GM23338 (cell line): ENCODE data around the gene MAP6D1. TPM values are rescaled to one million over a fixed set of nuclear protein-coding genes. Genes with fewer than 3 reads are reported as not detected.

Source experiments
- ATAC-seq: fragments of 200-7000 bp; cut with Tn5 transposase; 3 replicates; pipeline ENCODE4 v1.9.1; 2020
- DNase-seq: peaks from one replicate; pipeline ENCODE4 v3.0.0-alpha.2; 2015; ENCODE audit warnings: low spot score
- H2AFZ ChIP-seq: fragments of 200-600 bp; sonication (generic); 2 replicates; pipeline ENCODE4 v1.8.0; 2016; ENCODE audit warnings: antibody characterized with exemption, mild to moderate bottlenecking, moderate library complexity
- H3F3A ChIP-seq: fragments of 200-600 bp; sonication (generic); replicated peaks from 2 replicates; pipeline ENCODE4 v1.8.0; 2017; ENCODE audit warnings: antibody characterized with exemption, mixed run types, low read depth
- H3K27ac ChIP-seq: fragments of 200-600 bp; sonication (generic); 2 replicates; pipeline ENCODE4 v1.6.1; 2016; ENCODE audit warnings: low read depth
- H3K27me3 ChIP-seq: fragments of 200-600 bp; sonication (generic); 2 replicates; pipeline ENCODE4 v1.8.0; 2016; ENCODE audit warnings: mild to moderate bottlenecking, mixed run types, moderate library complexity; ENCODE audit not compliant: insufficient read depth
- H3K36me3 ChIP-seq: fragments of 200-600 bp; sonication (generic); 2 replicates; pipeline ENCODE4 v1.8.0; 2016; ENCODE audit warnings: mild to moderate bottlenecking; ENCODE audit not compliant: insufficient read depth
- H3K4me1 ChIP-seq: fragments of 200-600 bp; sonication (generic); 2 replicates; pipeline ENCODE4 v1.8.0; 2016; ENCODE audit warnings: mild to moderate bottlenecking, moderate library complexity; ENCODE audit not compliant: insufficient read depth
- H3K4me2 ChIP-seq: fragments of 200-600 bp; sonication (generic); 2 replicates; pipeline ENCODE4 v1.7.1; 2017; ENCODE audit warnings: mixed run types
- H3K4me3 ChIP-seq: fragments of 200-600 bp; sonication (generic); 2 replicates; pipeline ENCODE4 v1.6.1; 2016; ENCODE audit warnings: mixed run types
- H3K79me2 ChIP-seq: fragments of 200-600 bp; sonication (generic); replicated peaks from 2 replicates; pipeline ENCODE4 v1.8.0; 2017; ENCODE audit warnings: mild to moderate bottlenecking; ENCODE audit not compliant: insufficient read depth
- H3K9me2 ChIP-seq: fragments of 200-600 bp; sonication (generic); 2 replicates; pipeline ENCODE4 v1.8.0; 2017; ENCODE audit not compliant: insufficient read depth
- H4K20me1 ChIP-seq: fragments of 200-600 bp; sonication (generic); replicated peaks from 2 replicates; pipeline ENCODE4 v1.8.0; 2017; ENCODE audit warnings: mild to moderate bottlenecking; ENCODE audit not compliant: insufficient read depth
- H3K27ac Mint-ChIP-seq: 2 replicates; pipeline ENCODE4 v1.8.0; 2020; ENCODE audit warnings: inconsistent platforms, mild to moderate bottlenecking, moderate library complexity, mixed read lengths
- H3K27me3 Mint-ChIP-seq: 3 replicates; pipeline ENCODE4 v1.8.0; 2022; ENCODE audit warnings: low read depth, mild to moderate bottlenecking, moderate library complexity, mixed read lengths, inconsistent platforms; ENCODE audit not compliant: insufficient read depth, poor library complexity
- H3K36me3 Mint-ChIP-seq: 3 replicates; pipeline ENCODE4 v1.8.0; 2021; ENCODE audit warnings: low read depth, mild to moderate bottlenecking, inconsistent platforms, moderate library complexity, mixed read lengths
- H3K4me1 Mint-ChIP-seq: 3 replicates; pipeline ENCODE4 v1.8.0; 2020; ENCODE audit warnings: mild to moderate bottlenecking, inconsistent platforms, mixed read lengths
- H3K4me3 Mint-ChIP-seq: 3 replicates; pipeline ENCODE4 v1.8.0; 2021; ENCODE audit warnings: moderate library complexity, mild to moderate bottlenecking, inconsistent platforms, mixed read lengths
- H3K9me3 Mint-ChIP-seq: 3 replicates; pipeline ENCODE4 v1.8.0; 2020; ENCODE audit warnings: moderate library complexity, mild to moderate bottlenecking, inconsistent platforms, mixed read lengths
- CREB1 ChIP-seq: fragments of 250-450 bp; sonication (Bioruptor Pico); IDR thresholded peaks from 2 replicates; pipeline ENCODE4 v1.5.0; 2020; ENCODE audit warnings: low read depth, mild to moderate bottlenecking, moderate library complexity
- EZH2 ChIP-seq: fragments of 200-600 bp; sonication (generic); IDR thresholded peaks from one replicate; pipeline ENCODE4 v1.8.0; 2017; ENCODE audit warnings: antibody characterized with exemption, mild to moderate bottlenecking, low read depth; ENCODE audit not compliant: unreplicated experiment
- EZH2phosphoT487 ChIP-seq: fragments of 200-600 bp; sonication (generic); IDR thresholded peaks from one replicate; pipeline ENCODE4 v1.8.1; 2018; ENCODE audit warnings: antibody characterized with exemption; ENCODE audit not compliant: unreplicated experiment
- JUNB ChIP-seq: IDR thresholded peaks from one replicate; pipeline ENCODE4 v1.6.1; 2016; ENCODE audit warnings: antibody characterized with exemption; ENCODE audit not compliant: unreplicated experiment
- NANOG ChIP-seq: IDR thresholded peaks from 2 replicates; pipeline ENCODE4 v1.6.1; 2016; ENCODE audit warnings: antibody characterized with exemption, borderline replicate concordance
- POLR2AphosphoS5 ChIP-seq: IDR thresholded peaks from 2 replicates; pipeline ENCODE4 v1.6.1; 2016; ENCODE audit warnings: antibody characterized with exemption, low read depth
- STAT1 ChIP-seq: IDR thresholded peaks from one replicate; pipeline ENCODE4 v1.6.1; 2016; ENCODE audit warnings: antibody characterized with exemption; ENCODE audit not compliant: unreplicated experiment
- ZNF114 ChIP-seq: fragments of 250-450 bp; sonication (Bioruptor Pico); IDR thresholded peaks from 2 replicates; pipeline ENCODE4 v1.5.0; 2020; ENCODE audit warnings: mild to moderate bottlenecking, moderate library complexity
- ZNF331 ChIP-seq: fragments of 250-450 bp; sonication (Bioruptor Pico); IDR thresholded peaks from 2 replicates; pipeline ENCODE4 v1.5.0; 2020; ENCODE audit warnings: low read depth, mild to moderate bottlenecking, moderate library complexity
- polyA plus RNA-seq: library from polyadenylated mRNA; unstranded; fragments of >200 nt; fragmentation: Nextera tagmentation; extraction: Ambion mirVana; gene quantifications from 2 replicates; pipeline ENCODE4 v1.2.1, GENCODE V29; 2016
- total RNA-seq: library from RNA; depleted of rRNA; stranded (reverse); fragments of >200 nt; shearing (Covaris generic); gene quantifications from 2 replicates; pipeline ENCODE4 v1.2.3, GENCODE V29; 2014
- TF ChIP-seq, protein P1 (sequence below): IDR thresholded peaks from 2 replicates; pipeline ENCODE4 v1.6.1; 2016; ENCODE audit warnings: antibody characterized with exemption
- TF ChIP-seq, protein P2 (sequence below), 2 experiments: fragments of 200-600 bp in 1 of 2; sonication (generic) in 1 of 2; conservative IDR thresholded peaks; 2 replicates each; pipeline versions ENCODE4 v1.5.1 to v1.6.1; 2016 to 2017; ENCODE audit warnings: antibody characterized with exemption in 2 of 2, low read depth in 2 of 2, mild to moderate bottlenecking in 2 of 2, moderate library complexity in 1 of 2
- TF ChIP-seq, protein P3 (sequence below): fragments of 250-450 bp; sonication (Bioruptor Pico); IDR thresholded peaks from 2 replicates; pipeline ENCODE4 v1.5.0; 2020; ENCODE audit warnings: mild to moderate bottlenecking, moderate library complexity
- TF ChIP-seq, protein P4 (sequence below): IDR thresholded peaks from one replicate; pipeline ENCODE4 v1.6.1; 2018; ENCODE audit warnings: antibody characterized with exemption; ENCODE audit not compliant: unreplicated experiment

MAP6D1 gene
- total and polyA plus RNA-seq, 2 experiments from 2014 or later = 2.6 to 8.2 TPM

DNA sequence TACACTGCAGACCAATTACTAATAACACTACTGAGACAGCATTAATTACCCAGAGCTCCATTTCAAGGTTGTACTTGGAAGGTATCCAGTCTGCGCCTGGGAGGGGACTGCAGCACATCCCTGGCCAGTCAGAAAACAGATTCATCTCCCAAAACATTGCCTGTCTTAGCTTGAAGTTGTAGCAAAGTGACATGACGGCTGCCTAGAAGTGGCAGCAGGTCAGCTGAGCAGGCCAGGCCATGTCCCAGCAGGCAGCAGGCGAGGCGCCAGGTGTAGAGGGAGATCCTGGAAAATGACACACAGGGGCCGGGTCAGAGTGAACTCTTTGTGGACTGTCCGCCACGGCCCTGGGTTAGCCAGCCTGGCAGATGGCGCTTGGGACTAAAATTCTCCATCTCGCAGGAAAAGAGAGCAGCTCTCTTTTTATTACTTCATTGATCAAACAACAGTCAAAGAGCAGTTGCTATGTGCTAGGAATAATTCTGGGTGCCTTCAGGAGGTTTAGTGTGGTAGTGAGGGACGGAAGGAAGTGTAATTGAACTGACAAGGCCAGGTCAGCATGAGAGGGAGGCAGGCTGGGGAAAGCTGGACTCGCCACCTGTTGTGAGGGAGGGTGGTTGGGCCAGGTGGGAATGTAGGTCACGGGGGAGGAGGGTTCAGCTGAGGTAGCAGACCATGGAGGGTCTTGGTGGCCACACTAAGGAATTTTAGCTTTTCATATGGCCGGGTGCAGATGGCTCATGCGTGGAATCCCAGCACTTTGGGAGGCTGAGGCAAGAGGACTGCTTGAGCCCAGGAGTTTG lies 1.3 kb upstream of the MAP6D1 start:
- Mint-ChIP-seq H3K36me3 (peaks cover 19% of the 10 kb centered on the region), H3K27me3 (peaks cover 22% of the 10 kb centered on the region), H3K4me3 (peak overlapping the region; percentile 67), H3K9me3 (no peaks in the 10 kb centered on the region), H3K27ac (peak overlapping the region; percentile 38; the same call in 1 of the 2 replicates), H3K4me1 (peaks cover 30% of the 10 kb centered on the region)
- TF ChIP-seq NANOG (no peak), CREB1 (CRISPR knock-in tag) (no peak), EZH2phosphoT487 (no peak), POLR2AphosphoS5 (no peak), EZH2 (no peak), ZNF114 (CRISPR knock-in tag) (no peak), STAT1 (no peak), ZNF331 (CRISPR knock-in tag) (no peak), JUNB (no peak)
- TF ChIP-seq, protein P1, sequence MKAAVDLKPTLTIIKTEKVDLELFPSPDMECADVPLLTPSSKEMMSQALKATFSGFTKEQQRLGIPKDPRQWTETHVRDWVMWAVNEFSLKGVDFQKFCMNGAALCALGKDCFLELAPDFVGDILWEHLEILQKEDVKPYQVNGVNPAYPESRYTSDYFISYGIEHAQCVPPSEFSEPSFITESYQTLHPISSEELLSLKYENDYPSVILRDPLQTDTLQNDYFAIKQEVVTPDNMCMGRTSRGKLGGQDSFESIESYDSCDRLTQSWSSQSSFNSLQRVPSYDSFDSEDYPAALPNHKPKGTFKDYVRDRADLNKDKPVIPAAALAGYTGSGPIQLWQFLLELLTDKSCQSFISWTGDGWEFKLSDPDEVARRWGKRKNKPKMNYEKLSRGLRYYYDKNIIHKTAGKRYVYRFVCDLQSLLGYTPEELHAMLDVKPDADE = no peak
- TF ChIP-seq, protein P2, sequence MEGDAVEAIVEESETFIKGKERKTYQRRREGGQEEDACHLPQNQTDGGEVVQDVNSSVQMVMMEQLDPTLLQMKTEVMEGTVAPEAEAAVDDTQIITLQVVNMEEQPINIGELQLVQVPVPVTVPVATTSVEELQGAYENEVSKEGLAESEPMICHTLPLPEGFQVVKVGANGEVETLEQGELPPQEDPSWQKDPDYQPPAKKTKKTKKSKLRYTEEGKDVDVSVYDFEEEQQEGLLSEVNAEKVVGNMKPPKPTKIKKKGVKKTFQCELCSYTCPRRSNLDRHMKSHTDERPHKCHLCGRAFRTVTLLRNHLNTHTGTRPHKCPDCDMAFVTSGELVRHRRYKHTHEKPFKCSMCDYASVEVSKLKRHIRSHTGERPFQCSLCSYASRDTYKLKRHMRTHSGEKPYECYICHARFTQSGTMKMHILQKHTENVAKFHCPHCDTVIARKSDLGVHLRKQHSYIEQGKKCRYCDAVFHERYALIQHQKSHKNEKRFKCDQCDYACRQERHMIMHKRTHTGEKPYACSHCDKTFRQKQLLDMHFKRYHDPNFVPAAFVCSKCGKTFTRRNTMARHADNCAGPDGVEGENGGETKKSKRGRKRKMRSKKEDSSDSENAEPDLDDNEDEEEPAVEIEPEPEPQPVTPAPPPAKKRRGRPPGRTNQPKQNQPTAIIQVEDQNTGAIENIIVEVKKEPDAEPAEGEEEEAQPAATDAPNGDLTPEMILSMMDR (conservative IDR thresholded peaks at IDR 0.05; ENCODE audit: low read depth in 2 of 2) = no peak
- TF ChIP-seq, protein P3, sequence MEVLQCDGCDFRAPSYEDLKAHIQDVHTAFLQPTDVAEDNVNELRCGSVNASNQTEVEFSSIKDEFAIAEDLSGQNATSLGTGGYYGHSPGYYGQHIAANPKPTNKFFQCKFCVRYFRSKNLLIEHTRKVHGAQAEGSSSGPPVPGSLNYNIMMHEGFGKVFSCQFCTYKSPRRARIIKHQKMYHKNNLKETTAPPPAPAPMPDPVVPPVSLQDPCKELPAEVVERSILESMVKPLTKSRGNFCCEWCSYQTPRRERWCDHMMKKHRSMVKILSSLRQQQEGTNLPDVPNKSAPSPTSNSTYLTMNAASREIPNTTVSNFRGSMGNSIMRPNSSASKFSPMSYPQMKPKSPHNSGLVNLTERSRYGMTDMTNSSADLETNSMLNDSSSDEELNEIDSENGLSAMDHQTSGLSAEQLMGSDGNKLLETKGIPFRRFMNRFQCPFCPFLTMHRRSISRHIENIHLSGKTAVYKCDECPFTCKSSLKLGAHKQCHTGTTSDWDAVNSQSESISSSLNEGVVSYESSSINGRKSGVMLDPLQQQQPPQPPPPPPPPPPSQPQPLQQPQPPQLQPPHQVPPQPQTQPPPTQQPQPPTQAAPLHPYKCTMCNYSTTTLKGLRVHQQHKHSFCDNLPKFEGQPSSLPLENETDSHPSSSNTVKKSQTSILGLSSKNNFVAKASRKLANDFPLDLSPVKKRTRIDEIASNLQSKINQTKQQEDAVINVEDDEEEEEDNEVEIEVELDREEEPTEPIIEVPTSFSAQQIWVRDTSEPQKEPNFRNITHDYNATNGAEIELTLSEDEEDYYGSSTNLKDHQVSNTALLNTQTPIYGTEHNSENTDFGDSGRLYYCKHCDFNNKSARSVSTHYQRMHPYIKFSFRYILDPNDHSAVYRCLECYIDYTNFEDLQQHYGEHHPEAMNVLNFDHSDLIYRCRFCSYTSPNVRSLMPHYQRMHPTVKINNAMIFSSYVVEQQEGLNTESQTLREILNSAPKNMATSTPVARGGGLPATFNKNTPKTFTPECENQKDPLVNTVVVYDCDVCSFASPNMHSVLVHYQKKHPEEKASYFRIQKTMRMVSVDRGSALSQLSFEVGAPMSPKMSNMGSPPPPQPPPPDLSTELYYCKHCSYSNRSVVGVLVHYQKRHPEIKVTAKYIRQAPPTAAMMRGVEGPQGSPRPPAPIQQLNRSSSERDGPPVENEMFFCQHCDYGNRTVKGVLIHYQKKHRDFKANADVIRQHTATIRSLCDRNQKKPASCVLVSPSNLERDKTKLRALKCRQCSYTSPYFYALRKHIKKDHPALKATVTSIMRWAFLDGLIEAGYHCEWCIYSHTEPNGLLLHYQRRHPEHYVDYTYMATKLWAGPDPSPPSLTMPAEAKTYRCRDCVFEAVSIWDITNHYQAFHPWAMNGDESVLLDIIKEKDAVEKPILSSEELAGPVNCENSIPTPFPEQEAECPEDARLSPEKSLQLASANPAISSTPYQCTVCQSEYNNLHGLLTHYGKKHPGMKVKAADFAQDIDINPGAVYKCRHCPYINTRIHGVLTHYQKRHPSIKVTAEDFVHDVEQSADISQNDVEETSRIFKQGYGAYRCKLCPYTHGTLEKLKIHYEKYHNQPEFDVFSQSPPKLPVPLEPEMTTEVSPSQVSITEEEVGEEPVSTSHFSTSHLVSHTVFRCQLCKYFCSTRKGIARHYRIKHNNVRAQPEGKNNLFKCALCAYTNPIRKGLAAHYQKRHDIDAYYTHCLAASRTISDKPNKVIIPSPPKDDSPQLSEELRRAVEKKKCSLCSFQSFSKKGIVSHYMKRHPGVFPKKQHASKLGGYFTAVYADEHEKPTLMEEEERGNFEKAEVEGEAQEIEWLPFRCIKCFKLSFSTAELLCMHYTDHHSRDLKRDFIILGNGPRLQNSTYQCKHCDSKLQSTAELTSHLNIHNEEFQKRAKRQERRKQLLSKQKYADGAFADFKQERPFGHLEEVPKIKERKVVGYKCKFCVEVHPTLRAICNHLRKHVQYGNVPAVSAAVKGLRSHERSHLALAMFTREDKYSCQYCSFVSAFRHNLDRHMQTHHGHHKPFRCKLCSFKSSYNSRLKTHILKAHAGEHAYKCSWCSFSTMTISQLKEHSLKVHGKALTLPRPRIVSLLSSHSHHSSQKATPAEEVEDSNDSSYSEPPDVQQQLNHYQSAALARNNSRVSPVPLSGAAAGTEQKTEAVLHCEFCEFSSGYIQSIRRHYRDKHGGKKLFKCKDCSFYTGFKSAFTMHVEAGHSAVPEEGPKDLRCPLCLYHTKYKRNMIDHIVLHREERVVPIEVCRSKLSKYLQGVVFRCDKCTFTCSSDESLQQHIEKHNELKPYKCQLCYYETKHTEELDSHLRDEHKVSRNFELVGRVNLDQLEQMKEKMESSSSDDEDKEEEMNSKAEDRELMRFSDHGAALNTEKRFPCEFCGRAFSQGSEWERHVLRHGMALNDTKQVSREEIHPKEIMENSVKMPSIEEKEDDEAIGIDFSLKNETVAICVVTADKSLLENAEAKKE = no peak
- TF ChIP-seq, protein P4, sequence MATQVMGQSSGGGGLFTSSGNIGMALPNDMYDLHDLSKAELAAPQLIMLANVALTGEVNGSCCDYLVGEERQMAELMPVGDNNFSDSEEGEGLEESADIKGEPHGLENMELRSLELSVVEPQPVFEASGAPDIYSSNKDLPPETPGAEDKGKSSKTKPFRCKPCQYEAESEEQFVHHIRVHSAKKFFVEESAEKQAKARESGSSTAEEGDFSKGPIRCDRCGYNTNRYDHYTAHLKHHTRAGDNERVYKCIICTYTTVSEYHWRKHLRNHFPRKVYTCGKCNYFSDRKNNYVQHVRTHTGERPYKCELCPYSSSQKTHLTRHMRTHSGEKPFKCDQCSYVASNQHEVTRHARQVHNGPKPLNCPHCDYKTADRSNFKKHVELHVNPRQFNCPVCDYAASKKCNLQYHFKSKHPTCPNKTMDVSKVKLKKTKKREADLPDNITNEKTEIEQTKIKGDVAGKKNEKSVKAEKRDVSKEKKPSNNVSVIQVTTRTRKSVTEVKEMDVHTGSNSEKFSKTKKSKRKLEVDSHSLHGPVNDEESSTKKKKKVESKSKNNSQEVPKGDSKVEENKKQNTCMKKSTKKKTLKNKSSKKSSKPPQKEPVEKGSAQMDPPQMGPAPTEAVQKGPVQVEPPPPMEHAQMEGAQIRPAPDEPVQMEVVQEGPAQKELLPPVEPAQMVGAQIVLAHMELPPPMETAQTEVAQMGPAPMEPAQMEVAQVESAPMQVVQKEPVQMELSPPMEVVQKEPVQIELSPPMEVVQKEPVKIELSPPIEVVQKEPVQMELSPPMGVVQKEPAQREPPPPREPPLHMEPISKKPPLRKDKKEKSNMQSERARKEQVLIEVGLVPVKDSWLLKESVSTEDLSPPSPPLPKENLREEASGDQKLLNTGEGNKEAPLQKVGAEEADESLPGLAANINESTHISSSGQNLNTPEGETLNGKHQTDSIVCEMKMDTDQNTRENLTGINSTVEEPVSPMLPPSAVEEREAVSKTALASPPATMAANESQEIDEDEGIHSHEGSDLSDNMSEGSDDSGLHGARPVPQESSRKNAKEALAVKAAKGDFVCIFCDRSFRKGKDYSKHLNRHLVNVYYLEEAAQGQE = no peak
- DNase-seq (peak; percentile 29), ATAC-seq (no peak)
- no peaks in the 10 kb centered on the region for H3K9me2 ChIP-seq
- H3K4me3 ChIP-seq = no peak overlapping the region
- H3K36me3 ChIP-seq = no peaks in the 10 kb centered on the region
- H4K20me1 ChIP-seq = peaks cover 10% of the 10 kb centered on the region
- H3K27ac ChIP-seq = peak overlapping the region; percentile 72; the same call in 1 of the 2 replicates
- H3F3A ChIP-seq = peaks cover 15% of the 10 kb centered on the region
- H3K79me2 ChIP-seq = no peaks in the 10 kb centered on the region
- H2AFZ ChIP-seq = no peak overlapping the region
- H3K27me3 ChIP-seq = peaks cover 13% of the 10 kb centered on the region
- H3K4me2 ChIP-seq = no peak overlapping the region
- H3K4me1 ChIP-seq = peaks cover 6% of the 10 kb centered on the region
